Left lung (tissue), 10 donors: ENCODE measurements around the gene ZFYVE16. TPM values are rescaled to one million over a fixed set of nuclear protein-coding genes. Genes with fewer than 3 reads are reported as not detected.
A peak's percentile ranks its signal among the peaks of the same experiment; 100 is the strongest.

Source experiments
- ATAC-seq: fragments of 200-7000 bp; cut with Tn5 transposase; one replicate; pipeline ENCODE4 v1.9.1; 2020; ENCODE audit warnings: moderate library complexity
- DNase-seq, 4 donors: peaks; one replicate each; pipeline ENCODE4 v3.0.0-alpha.2; 2013 to 2020
- H3K27ac ChIP-seq, 2 donors: fragments of 200-600 bp; sonication (generic) in 1 of 2; one replicate each; pipeline versions ENCODE4 v1.5.0 to v1.8.0; 2020 to 2021
- H3K27me3 ChIP-seq, 2 donors: fragments of 200-600 bp; sonication (generic) in 1 of 2; one replicate each; pipeline versions ENCODE4 v1.5.0 to v1.8.0; 2020 to 2021
- H3K36me3 ChIP-seq, 2 donors: fragments of 200-600 bp; sonication (generic) in 1 of 2; one replicate each; pipeline versions ENCODE4 v1.5.0 to v1.8.0; 2020 to 2021
- H3K4me1 ChIP-seq, 2 donors: fragments of 200-600 bp; one replicate each; pipeline ENCODE4 v1.8.0; 2021
- H3K4me3 ChIP-seq, 2 donors: fragments of 200-600 bp; sonication (generic) in 1 of 2; one replicate each; pipeline versions ENCODE4 v1.5.0 to v1.8.0; 2020 to 2021; ENCODE audit warnings: mild to moderate bottlenecking in 1 of 2
- H3K9me3 ChIP-seq, 2 donors: fragments of 200-600 bp; sonication (generic) in 1 of 2; one replicate each; pipeline versions ENCODE4 v1.5.0 to v1.8.0; 2020 to 2021
- intact Hi-C, 2 donors: fragments of 100-400 bp; cut with DNase I; formaldehyde crosslinking; loops; one replicate each; pipeline versions ENCODE4 v1.11.2 to v1.14.2; 2022
- polyA plus RNA-seq, 6 donors: library from polyadenylated mRNA; unstranded; fragments of 120-200 nt; gene quantifications; one replicate each; pipeline ENCODE4 v1.2.1, GENCODE V29; 2013; ENCODE audit not compliant: insufficient read length in 6 of 6
- total RNA-seq, 2 donors: library from RNA; stranded (reverse); fragmentation: NEBNext Ultra II Directional; extraction: Animal tissue kit (Norgen Biotek cat#: 25700); gene quantifications; one replicate each; pipeline ENCODE4 v1.2.1, GENCODE V29; 2021
- TF ChIP-seq, protein P1 (sequence below), 2 donors: fragments of 200-600 bp; sonication (generic) in 1 of 2; IDR thresholded peaks; one replicate each; pipeline versions ENCODE4 v1.5.0 to v1.8.0; 2021; ENCODE audit warnings: antibody characterized with exemption in 2 of 2
- donor health status: DM: no; HTN: yes; CAD: no.
- donor health status: DM: no; HTN: no; CAD: no.

ZFYVE16 gene
- total and polyA plus RNA-seq, 8 donors, result 56.3 to 104 (median 73.5) TPM

DNA sequence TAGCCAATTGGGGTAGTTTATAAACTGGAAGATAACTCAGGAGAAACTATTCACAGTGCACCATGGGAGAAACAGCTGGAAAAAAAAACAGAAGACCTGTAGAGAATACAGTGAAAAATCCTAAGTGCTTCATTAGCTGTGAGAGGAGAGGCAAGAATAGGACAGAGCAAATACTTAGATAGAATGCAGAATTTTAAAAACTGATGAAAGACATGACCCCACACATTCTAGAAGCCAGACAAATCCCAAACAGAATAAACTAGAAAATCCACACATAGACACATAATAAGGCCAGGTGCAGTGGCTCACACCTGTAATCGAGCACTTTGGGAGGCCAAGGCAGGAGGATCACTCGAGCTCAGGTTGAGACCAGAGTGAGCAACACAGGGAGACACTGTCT is 72.5 kb downstream of the ZFYVE16 start:
- Histone ChIP-seq H3K36me3 (peaks cover 0 to 38% of the 10 kb centered on the region in 2 donors), H3K27ac (no peak overlapping the region), H3K27me3 (no peaks in the 10 kb centered on the region), H3K4me1 (no peaks in the 10 kb centered on the region), H3K4me3 (no peak overlapping the region), H3K9me3 (peaks cover 0 to 16% of the 10 kb centered on the region in 2 donors)
- no peak for ATAC-seq
- DNase-seq, result no peak
- TF ChIP-seq, protein P1, sequence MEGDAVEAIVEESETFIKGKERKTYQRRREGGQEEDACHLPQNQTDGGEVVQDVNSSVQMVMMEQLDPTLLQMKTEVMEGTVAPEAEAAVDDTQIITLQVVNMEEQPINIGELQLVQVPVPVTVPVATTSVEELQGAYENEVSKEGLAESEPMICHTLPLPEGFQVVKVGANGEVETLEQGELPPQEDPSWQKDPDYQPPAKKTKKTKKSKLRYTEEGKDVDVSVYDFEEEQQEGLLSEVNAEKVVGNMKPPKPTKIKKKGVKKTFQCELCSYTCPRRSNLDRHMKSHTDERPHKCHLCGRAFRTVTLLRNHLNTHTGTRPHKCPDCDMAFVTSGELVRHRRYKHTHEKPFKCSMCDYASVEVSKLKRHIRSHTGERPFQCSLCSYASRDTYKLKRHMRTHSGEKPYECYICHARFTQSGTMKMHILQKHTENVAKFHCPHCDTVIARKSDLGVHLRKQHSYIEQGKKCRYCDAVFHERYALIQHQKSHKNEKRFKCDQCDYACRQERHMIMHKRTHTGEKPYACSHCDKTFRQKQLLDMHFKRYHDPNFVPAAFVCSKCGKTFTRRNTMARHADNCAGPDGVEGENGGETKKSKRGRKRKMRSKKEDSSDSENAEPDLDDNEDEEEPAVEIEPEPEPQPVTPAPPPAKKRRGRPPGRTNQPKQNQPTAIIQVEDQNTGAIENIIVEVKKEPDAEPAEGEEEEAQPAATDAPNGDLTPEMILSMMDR (IDR thresholded peaks at IDR 0.05), result no peak
- intact Hi-C loops, result no loop called here

DNA sequence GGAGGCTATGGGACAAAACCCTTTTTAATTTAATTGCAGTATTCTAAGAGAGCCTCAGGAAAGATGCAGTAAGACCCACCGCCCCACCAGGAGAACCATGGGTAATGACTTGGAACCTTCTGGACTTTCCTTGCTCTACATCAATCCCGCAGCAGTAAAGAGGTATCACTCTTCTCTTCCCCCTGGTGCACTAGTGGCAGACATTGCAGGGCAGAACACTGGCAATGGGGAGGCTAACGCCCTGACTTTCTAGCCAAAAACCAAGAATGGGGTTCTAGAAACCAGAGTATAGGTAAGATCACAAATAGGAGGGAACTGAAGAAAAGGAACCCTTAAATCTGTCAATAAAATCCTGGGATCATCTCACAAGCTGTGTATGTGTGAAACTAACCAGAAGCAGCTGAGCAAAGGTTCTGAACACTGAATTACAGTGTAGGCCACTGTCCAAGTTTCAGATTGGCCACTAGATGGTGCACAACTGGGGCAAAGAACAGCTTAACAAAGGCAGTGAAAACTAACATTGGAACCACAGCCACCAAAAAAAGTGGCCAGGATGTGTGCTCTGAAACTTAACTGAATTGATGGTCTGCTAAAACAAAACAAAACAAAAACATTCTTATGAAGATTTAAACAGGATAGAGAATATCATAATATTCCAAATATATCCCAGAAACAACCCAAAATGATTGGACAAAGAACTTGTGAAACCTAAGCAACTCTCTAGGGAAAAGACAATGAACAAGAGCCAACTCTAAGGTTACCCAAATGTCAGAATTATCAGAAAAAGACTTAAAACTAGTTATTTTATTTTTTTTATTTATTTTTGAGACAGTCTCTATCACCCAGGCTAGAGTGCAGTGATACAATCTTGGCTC is 73.4 kb downstream of the ZFYVE16 start:
- peaks cover 0 to 29% of the 10 kb centered on the region in 2 donors for H3K36me3 ChIP-seq
- DNase-seq (no peak), ATAC-seq (peak; percentile 95)
- H3K4me3 ChIP-seq, result no peak overlapping the region
- no peak overlapping the region for H3K27ac ChIP-seq
- no peaks in the 10 kb centered on the region for H3K27me3 ChIP-seq
- no peaks in the 10 kb centered on the region for H3K4me1 ChIP-seq
- TF ChIP-seq, protein P1 (IDR thresholded peaks at IDR 0.05), result peak; percentile 55 to 68
- peaks cover 0 to 16% of the 10 kb centered on the region in 2 donors for H3K9me3 ChIP-seq
- intact Hi-C loops, result no loop called here

DNA sequence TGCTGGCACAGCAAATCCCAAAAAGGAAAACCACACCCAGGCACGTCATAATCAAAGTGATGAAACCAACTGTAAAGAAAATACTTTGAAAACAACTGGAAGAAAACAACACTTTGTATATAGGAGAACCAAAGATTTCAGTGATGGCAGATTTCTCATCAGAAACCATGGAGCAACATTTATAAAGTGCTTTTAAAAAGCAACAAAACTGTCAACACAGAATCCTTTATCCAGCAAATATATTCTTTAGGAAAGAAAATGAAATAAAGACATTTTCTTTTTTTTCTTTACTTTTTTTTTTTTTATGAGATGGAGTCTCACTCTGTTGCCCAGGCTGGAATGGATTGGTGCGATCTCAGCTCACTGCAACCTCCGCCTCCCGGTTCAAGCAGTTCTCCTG is 74.7 kb downstream of the ZFYVE16 start:
- H3K4me1 ChIP-seq, result peaks cover 0 to 8% of the 10 kb centered on the region in 2 donors
- ATAC-seq (no peak), DNase-seq (no peak)
- H3K36me3 ChIP-seq, result peaks cover 0 to 29% of the 10 kb centered on the region in 2 donors
- H3K9me3 ChIP-seq, result peaks cover 0 to 16% of the 10 kb centered on the region in 2 donors
- TF ChIP-seq, protein P1 (IDR thresholded peaks at IDR 0.05), result no peak
- no peak overlapping the region for H3K4me3 ChIP-seq
- intact Hi-C loops, result no loop called here
- H3K27ac ChIP-seq, result no peak overlapping the region
- H3K27me3 ChIP-seq, result no peaks in the 10 kb centered on the region

DNA sequence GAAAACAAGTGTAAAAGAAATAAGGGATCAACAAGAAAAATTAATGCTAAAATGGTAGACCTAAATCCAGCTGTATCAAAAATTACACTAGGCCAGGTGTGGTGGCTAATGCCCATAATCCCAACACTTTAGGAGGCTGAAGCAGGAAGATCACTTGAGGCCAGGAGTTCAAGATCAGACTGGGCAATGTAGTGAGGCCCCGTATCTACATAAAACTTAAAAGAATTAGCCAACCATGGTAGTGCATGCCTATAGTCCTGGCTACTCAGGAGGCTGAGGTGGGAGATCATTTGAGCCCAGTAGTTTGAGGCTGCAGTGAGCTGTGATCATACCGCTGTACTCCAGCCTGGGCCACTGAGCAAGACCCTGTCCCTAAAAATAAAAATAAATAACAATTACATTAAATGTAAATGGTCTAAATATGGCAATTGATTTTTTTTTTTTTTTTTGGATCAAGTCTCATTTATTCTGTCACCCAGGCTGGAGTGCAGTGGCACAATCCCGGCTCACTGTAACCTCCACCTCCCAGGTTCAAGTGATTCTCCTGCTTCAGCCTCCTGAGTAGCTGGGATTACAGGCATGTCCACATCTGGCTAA is 75.9 kb downstream of the ZFYVE16 start:
- ATAC-seq (no peak), DNase-seq (no peak)
- TF ChIP-seq, protein P1 (IDR thresholded peaks at IDR 0.05), result no peak
- Histone ChIP-seq H3K4me3 (no peak overlapping the region), H3K9me3 (peaks cover 0 to 16% of the 10 kb centered on the region in 2 donors), H3K36me3 (peaks cover 0 to 21% of the 10 kb centered on the region in 2 donors), H3K27ac (no peak overlapping the region), H3K27me3 (no peaks in the 10 kb centered on the region), H3K4me1 (peaks cover 0 to 14% of the 10 kb centered on the region in 2 donors)
- intact Hi-C loops, result no loop called here

DNA sequence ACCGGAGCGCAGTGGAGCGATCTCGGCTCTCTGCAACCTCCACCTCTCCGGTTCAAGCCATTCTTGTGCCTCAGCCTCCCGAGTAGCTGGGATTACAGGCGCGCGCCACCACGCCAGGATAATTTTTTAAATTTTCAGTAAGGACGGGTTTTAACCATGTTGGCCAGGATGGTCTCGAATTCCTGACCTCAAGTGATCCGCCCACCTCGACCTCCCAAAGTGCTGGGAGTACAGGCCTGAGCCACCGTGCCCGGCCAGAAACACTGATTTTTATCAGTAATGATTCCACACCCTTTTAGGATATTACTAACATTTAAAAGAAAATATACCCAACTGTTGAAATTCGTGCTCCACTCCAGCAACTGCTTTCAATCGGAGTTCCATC is 79.6 kb downstream of the ZFYVE16 start:
- no peaks in the 10 kb centered on the region for H3K27me3 ChIP-seq
- ATAC-seq (no peak), DNase-seq (no peak)
- H3K4me3 ChIP-seq, result peak overlapping the region; percentile 59 to 75
- peaks cover 0 to 22% of the 10 kb centered on the region in 2 donors for H3K4me1 ChIP-seq
- intact Hi-C loops, result no loop called here
- peaks cover 0 to 19% of the 10 kb centered on the region in 2 donors for H3K36me3 ChIP-seq
- H3K9me3 ChIP-seq, result peaks cover 0 to 13% of the 10 kb centered on the region in 2 donors
- peak overlapping the region; percentile 90 for H3K27ac ChIP-seq
- TF ChIP-seq, protein P1 (IDR thresholded peaks at IDR 0.05), result no peak
